Osteocyte (in vitro differentiated cells): ENCODE results near the gene C1orf50. TPM values are rescaled to one million over a fixed set of nuclear protein-coding genes. Genes with fewer than 3 reads are reported as not detected.

Experiments
- DNase-seq: peaks from one replicate; pipeline ENCODE4 v3.0.0; 2021; ENCODE audit warnings: mixed read lengths; ENCODE audit not compliant: unreplicated experiment; ENCODE audit errors: extremely low spot score
- H3K27ac Mint-ChIP-seq: one replicate; pipeline ENCODE4 v1.8.0; 2021; ENCODE audit warnings: mild to moderate bottlenecking, mixed read lengths; ENCODE audit not compliant: unreplicated experiment
- H3K27me3 Mint-ChIP-seq: one replicate; pipeline ENCODE4 v1.8.0; 2021; ENCODE audit warnings: mixed read lengths; ENCODE audit not compliant: unreplicated experiment
- H3K36me3 Mint-ChIP-seq: one replicate; pipeline ENCODE4 v1.8.0; 2021; ENCODE audit warnings: mixed read lengths; ENCODE audit not compliant: unreplicated experiment
- H3K4me1 Mint-ChIP-seq: one replicate; pipeline ENCODE4 v1.8.0; 2021; ENCODE audit warnings: mixed read lengths; ENCODE audit not compliant: unreplicated experiment
- H3K4me3 Mint-ChIP-seq: one replicate; pipeline ENCODE4 v1.8.0; 2021; ENCODE audit warnings: mild to moderate bottlenecking, moderate library complexity, mixed read lengths; ENCODE audit not compliant: unreplicated experiment
- H3K9me3 Mint-ChIP-seq: one replicate; pipeline ENCODE4 v1.8.0; 2021; ENCODE audit warnings: mixed read lengths; ENCODE audit not compliant: unreplicated experiment
- total RNA-seq: library from RNA; stranded (reverse); gene quantifications from 2 replicates; pipeline ENCODE4 v1.2.1, GENCODE V29; 2021
- TF ChIP-seq, protein P1 (sequence below): fragments of 200-600 bp; sonication (generic); IDR thresholded peaks from 2 replicates; pipeline ENCODE4 v1.5.0; 2021; ENCODE audit warnings: antibody characterized with exemption, mild to moderate bottlenecking, moderate library complexity

C1orf50 gene
- total RNA-seq, 1 donor from 2014 or later, result 5.6 TPM

DNA sequence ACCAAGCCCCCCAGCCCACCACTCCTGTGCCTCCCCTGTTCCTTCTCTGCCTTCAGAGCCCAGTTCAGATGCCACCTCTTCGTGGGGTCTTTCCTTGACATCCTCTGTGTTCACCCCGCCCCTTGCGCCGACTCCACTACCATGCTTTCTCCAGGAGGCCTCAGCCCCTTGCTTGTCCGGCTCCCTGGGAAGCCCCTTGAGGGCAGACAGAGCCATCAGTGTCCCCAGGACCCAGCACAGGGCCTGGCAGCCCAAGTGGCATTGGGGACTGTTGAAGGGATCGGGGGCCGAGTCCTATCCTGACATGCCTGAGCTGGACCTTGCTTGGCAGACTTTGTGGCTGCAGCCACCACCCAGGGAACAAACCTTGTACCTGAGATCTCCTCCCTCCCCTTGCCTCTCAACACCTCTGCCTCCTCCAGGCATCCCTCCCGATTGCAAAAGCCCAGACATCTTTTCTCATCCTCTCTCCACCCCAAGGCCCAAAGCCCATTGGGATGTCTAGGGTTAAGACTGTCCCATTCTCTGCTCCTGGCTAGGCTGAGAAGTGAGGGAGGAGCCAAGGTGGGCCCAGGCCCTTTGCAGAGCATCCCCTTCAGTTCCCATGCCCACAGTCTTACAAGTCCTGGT is 30.4 kb upstream of the C1orf50 start:
- Mint-ChIP-seq H3K4me3 (no peak overlapping the region), H3K36me3 (no peaks in the 10 kb centered on the region), H3K9me3 (no peaks in the 10 kb centered on the region), H3K4me1 (peaks cover 1% of the 10 kb centered on the region), H3K27ac (no peak overlapping the region), H3K27me3 (no peaks in the 10 kb centered on the region)
- TF ChIP-seq, protein P1, sequence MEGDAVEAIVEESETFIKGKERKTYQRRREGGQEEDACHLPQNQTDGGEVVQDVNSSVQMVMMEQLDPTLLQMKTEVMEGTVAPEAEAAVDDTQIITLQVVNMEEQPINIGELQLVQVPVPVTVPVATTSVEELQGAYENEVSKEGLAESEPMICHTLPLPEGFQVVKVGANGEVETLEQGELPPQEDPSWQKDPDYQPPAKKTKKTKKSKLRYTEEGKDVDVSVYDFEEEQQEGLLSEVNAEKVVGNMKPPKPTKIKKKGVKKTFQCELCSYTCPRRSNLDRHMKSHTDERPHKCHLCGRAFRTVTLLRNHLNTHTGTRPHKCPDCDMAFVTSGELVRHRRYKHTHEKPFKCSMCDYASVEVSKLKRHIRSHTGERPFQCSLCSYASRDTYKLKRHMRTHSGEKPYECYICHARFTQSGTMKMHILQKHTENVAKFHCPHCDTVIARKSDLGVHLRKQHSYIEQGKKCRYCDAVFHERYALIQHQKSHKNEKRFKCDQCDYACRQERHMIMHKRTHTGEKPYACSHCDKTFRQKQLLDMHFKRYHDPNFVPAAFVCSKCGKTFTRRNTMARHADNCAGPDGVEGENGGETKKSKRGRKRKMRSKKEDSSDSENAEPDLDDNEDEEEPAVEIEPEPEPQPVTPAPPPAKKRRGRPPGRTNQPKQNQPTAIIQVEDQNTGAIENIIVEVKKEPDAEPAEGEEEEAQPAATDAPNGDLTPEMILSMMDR, result no peak
- DNase-seq, result no peak

DNA sequence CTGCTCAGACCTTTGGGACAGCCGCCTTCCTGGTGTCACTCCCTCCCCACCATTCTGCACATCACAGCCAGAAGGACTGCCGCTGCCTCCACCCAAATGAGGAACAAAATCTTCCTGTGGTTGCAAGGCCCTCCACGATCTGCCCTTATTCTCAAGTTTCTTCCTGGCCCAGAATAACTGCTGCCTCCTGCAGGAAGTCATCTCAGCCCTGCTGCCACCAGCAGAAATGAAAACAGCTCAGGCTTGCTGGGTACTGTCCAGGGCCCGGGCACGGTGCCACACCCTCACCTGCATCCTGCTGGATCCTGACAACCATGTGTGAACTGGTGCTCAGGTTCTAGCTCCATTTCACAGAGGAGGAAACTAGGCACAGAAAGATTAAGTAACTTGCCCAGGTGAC is 29.8 kb upstream of the C1orf50 start:
- no peak overlapping the region for H3K4me3 Mint-ChIP-seq
- H3K27ac Mint-ChIP-seq, result no peak overlapping the region
- peaks cover 1% of the 10 kb centered on the region for H3K4me1 Mint-ChIP-seq
- no peaks in the 10 kb centered on the region for H3K27me3 Mint-ChIP-seq
- TF ChIP-seq, protein P1, result peak; percentile 8
- DNase-seq, result no peak
- H3K36me3 Mint-ChIP-seq, result no peaks in the 10 kb centered on the region
- H3K9me3 Mint-ChIP-seq, result no peaks in the 10 kb centered on the region

DNA sequence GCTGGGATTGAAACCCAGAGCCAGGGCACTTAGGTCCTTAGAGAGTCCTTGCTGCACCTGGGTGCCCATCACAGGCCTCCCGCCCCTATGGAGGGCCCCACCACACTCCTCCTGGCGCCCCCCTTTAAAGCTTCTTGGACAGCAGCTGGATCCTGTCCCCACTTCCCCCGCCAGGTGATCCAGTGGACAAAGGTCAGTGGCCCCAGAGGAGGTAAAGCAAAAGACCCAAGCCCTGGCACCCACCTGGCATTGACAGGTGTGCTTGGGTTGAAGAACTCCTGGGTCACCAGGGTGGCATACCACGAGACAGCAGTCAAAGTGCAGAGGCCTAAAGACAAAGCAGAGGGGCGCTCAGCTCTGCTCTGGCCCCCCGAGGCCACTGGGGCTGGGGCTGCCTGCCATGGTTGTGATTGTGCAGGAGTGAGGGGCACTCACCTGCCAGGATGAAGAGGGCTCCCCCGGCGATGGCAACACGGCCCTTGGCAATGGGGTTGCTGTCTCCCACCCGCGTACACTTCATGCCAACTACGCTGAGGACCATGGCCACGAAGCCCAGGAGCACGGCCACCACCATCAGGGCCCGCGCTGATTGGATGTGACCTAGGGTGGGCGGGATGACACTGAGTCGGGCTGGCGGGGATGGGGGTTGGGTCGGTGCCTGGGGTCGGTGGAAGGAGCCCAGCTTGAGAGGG is 28.9 kb upstream of the C1orf50 start:
- H3K36me3 Mint-ChIP-seq, result no peaks in the 10 kb centered on the region
- H3K27me3 Mint-ChIP-seq, result no peaks in the 10 kb centered on the region
- TF ChIP-seq, protein P1, result no peak
- H3K4me1 Mint-ChIP-seq, result peaks cover 10% of the 10 kb centered on the region
- no peak overlapping the region for H3K4me3 Mint-ChIP-seq
- no peak overlapping the region for H3K27ac Mint-ChIP-seq
- no peak for DNase-seq
- no peaks in the 10 kb centered on the region for H3K9me3 Mint-ChIP-seq

DNA sequence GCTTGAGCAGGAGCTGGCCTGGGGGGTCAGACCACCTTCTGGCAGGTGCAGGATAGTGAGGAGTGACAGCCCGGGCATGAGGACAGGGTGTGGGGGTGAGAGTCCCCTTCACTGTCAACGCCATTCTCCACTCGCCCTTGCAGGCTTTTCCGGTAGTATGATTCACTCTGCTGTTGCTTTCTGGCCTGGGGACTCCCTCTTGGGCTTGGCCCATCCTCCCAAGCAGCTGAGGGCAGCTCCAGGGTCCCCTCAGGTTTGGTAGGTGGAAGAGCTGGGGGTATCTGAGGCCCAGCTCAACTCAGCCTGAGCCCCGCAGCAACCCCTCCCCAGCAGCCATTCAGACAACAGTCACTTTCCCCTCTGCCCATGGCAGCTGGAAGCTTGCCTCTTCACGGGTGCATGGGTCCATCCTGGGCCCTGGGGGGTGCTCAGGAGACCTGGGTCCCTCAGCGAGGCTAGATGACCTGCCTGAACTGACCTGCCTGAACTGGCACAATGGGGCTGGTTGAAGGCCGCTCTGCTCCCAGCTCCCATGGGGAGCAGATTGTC is 28.3 kb upstream of the C1orf50 start:
- TF ChIP-seq, protein P1, result no peak
- H3K27me3 Mint-ChIP-seq, result no peaks in the 10 kb centered on the region
- no peaks in the 10 kb centered on the region for H3K9me3 Mint-ChIP-seq
- H3K4me1 Mint-ChIP-seq, result peaks cover 16% of the 10 kb centered on the region
- no peak for DNase-seq
- H3K4me3 Mint-ChIP-seq, result no peak overlapping the region
- H3K36me3 Mint-ChIP-seq, result no peaks in the 10 kb centered on the region
- no peak overlapping the region for H3K27ac Mint-ChIP-seq
